Measurements from ENCODE around the gene TNFRSF13B. TPM values are rescaled to one million over a fixed set of nuclear protein-coding genes. Genes with fewer than 3 reads are reported as not detected.

TNFRSF13B gene
- total RNA-seq, 1 experiment from 2014 or later: not detected

GRCh38 chr17:16942141-16943031 is 29.5 kb downstream of the TNFRSF13B start:
- no peaks in the 10 kb centered on the region for H3K27me3 ChIP-seq (ENCODE audit: insufficient read depth, low read depth)
- no peak for DNase-seq
- no peaks in the 10 kb centered on the region for H3K79me2 ChIP-seq (ENCODE audit: low read depth)
- H3K27ac ChIP-seq: no peak overlapping the region
- TF ChIP-seq EZH2 (IDR thresholded peaks at IDR 0.05; ENCODE audit: low read depth) (no peak), CTCF (conservative IDR thresholded peaks at IDR 0.05) (no peak)
- no TSS peak for BruUV-seq (replicated peaks)
- H3F3A ChIP-seq (ENCODE audit: insufficient read depth, low read depth): 0 out of 2 replicates have a peak, but pooled peaks cover 10% of the 10 kb centered on the region
- no peak overlapping the region for H3K4me3 ChIP-seq
- H4K20me1 ChIP-seq (ENCODE audit: insufficient read depth): no peaks in the 10 kb centered on the region
- no peaks in the 10 kb centered on the region for H3K9me2 ChIP-seq (ENCODE audit: insufficient read depth)
- H2AFZ ChIP-seq: no peak overlapping the region
- intact Hi-C loops (cut with micrococcal nuclease; ENCODE audit: unreplicated experiment): no loop called here
- H3K4me2 ChIP-seq: no peak overlapping the region
- POLR2A ChIA-PET (ENCODE audit: unreplicated experiment): no interaction called here
- H3K9me3 ChIP-seq (ENCODE audit: insufficient read depth, low read depth): no peaks in the 10 kb centered on the region
- no peaks in the 10 kb centered on the region for H3K36me3 ChIP-seq (ENCODE audit: low read depth)
- peaks cover 10% of the 10 kb centered on the region for H3K4me1 ChIP-seq (replicated peaks; ENCODE audit: insufficient read depth)
- CTCF ChIA-PET: no interaction called here

GRCh38 chr17:16941072-16942036 is 30.6 kb downstream of the TNFRSF13B start:
- no peaks in the 10 kb centered on the region for H3K36me3 ChIP-seq (ENCODE audit: low read depth)
- H3K4me2 ChIP-seq: no peak overlapping the region
- no peak for DNase-seq
- H3F3A ChIP-seq (ENCODE audit: insufficient read depth, low read depth): no peaks in the 10 kb centered on the region
- no peak overlapping the region for H2AFZ ChIP-seq
- H3K27ac ChIP-seq: no peak overlapping the region
- H3K9me2 ChIP-seq (ENCODE audit: insufficient read depth): no peaks in the 10 kb centered on the region
- intact Hi-C loops (cut with micrococcal nuclease; ENCODE audit: unreplicated experiment): no loop called here
- H3K4me1 ChIP-seq (replicated peaks; ENCODE audit: insufficient read depth): no peaks in the 10 kb centered on the region; the same call in 1 of the 2 replicates
- H4K20me1 ChIP-seq (ENCODE audit: insufficient read depth): no peaks in the 10 kb centered on the region
- H3K79me2 ChIP-seq (ENCODE audit: low read depth): no peaks in the 10 kb centered on the region
- H3K4me3 ChIP-seq: no peak overlapping the region
- ChIA-PET POLR2A (ENCODE audit: unreplicated experiment) (no interaction called here), CTCF (no interaction called here)
- BruUV-seq (replicated peaks): no TSS peak
- no peak for TF ChIP-seq CTCF (conservative IDR thresholded peaks at IDR 0.05)
- H3K27me3 ChIP-seq (ENCODE audit: insufficient read depth, low read depth): no peaks in the 10 kb centered on the region
- H3K9me3 ChIP-seq (ENCODE audit: insufficient read depth, low read depth): no peaks in the 10 kb centered on the region

GRCh38 chr17:16940116-16940881 is 31.6 kb downstream of the TNFRSF13B start:
- H3K4me2 ChIP-seq: no peak overlapping the region
- no peaks in the 10 kb centered on the region for H3K36me3 ChIP-seq (ENCODE audit: low read depth)
- no TSS peak for BruUV-seq (replicated peaks)
- no peak for DNase-seq
- intact Hi-C loops (cut with micrococcal nuclease; ENCODE audit: unreplicated experiment): no loop called here
- H3K9me2 ChIP-seq (ENCODE audit: insufficient read depth): no peaks in the 10 kb centered on the region
- CTCF ChIA-PET: no interaction called here
- H3K27me3 ChIP-seq (ENCODE audit: insufficient read depth, low read depth): no peaks in the 10 kb centered on the region
- no peaks in the 10 kb centered on the region for H4K20me1 ChIP-seq (ENCODE audit: insufficient read depth)
- no peaks in the 10 kb centered on the region for H3F3A ChIP-seq (ENCODE audit: insufficient read depth, low read depth)
- no peak overlapping the region for H3K27ac ChIP-seq
- no peaks in the 10 kb centered on the region for H3K79me2 ChIP-seq (ENCODE audit: low read depth)
- H2AFZ ChIP-seq: no peak overlapping the region
- no peaks in the 10 kb centered on the region for H3K9me3 ChIP-seq (ENCODE audit: insufficient read depth, low read depth)
- no peak for TF ChIP-seq EZH2 (IDR thresholded peaks at IDR 0.05; ENCODE audit: low read depth)
- TF ChIP-seq CTCF (conservative IDR thresholded peaks at IDR 0.05): no peak
- H3K4me3 ChIP-seq: no peak overlapping the region
- no peaks in the 10 kb centered on the region for H3K4me1 ChIP-seq (replicated peaks; ENCODE audit: insufficient read depth)
- POLR2A ChIA-PET (ENCODE audit: unreplicated experiment): no interaction called here
